ENCODE data around the gene PKD1L1.

The PKD1L1 gene

DNA sequence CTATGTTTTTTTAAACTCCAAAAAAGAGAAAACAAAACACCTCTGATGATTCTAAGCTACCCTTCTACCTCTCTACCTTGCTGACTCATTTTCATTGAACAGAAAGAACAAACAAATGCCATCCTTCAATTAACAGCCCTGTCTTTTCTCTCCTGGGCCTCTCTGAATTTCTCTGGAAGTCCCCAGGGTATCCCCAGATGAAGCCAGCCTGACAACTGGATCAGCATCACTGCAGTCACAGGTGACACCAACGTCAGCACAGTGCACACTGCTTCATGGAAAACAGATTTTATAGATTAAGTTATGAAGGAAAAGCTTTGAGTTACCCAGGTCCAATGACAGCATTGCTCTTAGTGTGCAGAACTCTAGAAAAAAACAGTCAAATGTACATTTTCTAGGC is 25.5 kb upstream of the PKD1L1 start:
- H3K4me1 ChIP-seq: peaks cover 9% of the 10 kb centered on the region
- H3K4me3 ChIP-seq: no peak overlapping the region
- no peaks in the 10 kb centered on the region for H3K9me3 ChIP-seq
- H3K36me3 ChIP-seq (replicated peaks): peaks cover 66% of the 10 kb centered on the region
- no peak for DNase-seq (ENCODE audit: low spot score in 2 of 2)
- in situ Hi-C loops (cut with MboI; ENCODE audit: low sequenced_read_pairs): no loop called here
- no peaks in the 10 kb centered on the region for H3K27me3 ChIP-seq (ENCODE audit: low read depth)

GRCh38 chr7:47970761-47971160 is 22.5 kb upstream of the PKD1L1 start:
- H3K4me1 ChIP-seq: no peaks in the 10 kb centered on the region
- in situ Hi-C loops (cut with MboI; ENCODE audit: low sequenced_read_pairs): no loop called here
- H3K27me3 ChIP-seq (ENCODE audit: low read depth): no peaks in the 10 kb centered on the region
- DNase-seq (ENCODE audit: low spot score in 2 of 2): no peak
- peaks cover 70% of the 10 kb centered on the region for H3K36me3 ChIP-seq (replicated peaks)
- no peak overlapping the region for H3K4me3 ChIP-seq
- no peaks in the 10 kb centered on the region for H3K9me3 ChIP-seq

DNA sequence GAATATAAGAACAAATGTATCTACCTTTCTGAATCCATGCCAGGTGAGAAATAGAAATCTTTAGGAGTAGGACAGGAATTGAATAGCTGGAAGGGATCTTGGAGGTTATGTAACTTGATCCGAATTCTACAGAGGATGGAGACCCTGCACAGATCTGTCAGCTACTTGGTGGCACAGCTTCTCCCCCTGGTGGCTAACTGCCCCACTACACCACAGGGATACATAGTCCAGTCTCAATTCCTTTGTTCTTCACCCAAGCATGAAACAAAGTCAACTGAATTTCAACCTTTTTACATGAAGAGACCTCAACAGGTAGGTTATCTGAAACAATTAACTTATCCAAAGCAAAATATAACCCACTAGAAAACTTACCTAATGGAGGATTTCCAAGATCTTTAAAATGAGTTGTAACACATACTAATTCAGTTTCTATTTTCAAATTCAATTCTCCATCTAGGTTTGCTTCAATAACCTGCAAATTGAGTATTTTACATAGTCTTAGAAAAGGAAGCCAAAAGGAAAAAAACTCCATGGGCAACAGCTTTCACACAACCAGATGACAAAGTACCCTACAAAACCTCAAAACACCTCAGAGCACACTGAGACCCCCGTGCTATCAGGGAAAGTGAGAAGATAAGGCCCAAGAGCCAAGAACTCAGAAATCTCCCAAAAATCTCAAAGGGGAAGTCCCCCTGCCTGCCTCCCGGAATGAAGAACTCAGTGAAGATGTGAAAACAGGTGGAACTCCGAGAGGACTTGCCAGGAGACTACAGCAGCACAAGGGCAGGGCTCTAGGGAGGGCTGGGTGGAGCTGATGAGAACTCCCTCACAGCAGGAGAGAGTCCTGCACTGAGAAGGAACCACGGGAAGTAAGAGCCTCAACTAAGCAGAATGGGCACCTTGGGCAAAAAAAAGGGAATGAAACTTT is 20.8 kb upstream of the PKD1L1 start:
- Histone ChIP-seq H3K9me3 (no peaks in the 10 kb centered on the region), H3K27me3 (ENCODE audit: low read depth) (no peaks in the 10 kb centered on the region), H3K36me3 (replicated peaks) (peaks cover 70% of the 10 kb centered on the region), H3K4me1 (no peaks in the 10 kb centered on the region), H3K4me3 (no peak overlapping the region)
- in situ Hi-C loops (cut with MboI; ENCODE audit: low sequenced_read_pairs): no loop called here
- DNase-seq (ENCODE audit: low spot score in 2 of 2): peak; percentile 67 to 90

- no peak for DNase-seq (ENCODE audit: low spot score in 2 of 2)
- Histone ChIP-seq H3K4me1 (no peaks in the 10 kb centered on the region), H3K4me3 (no peak overlapping the region), H3K9me3 (no peaks in the 10 kb centered on the region), H3K27me3 (ENCODE audit: low read depth) (no peaks in the 10 kb centered on the region), H3K36me3 (replicated peaks) (peaks cover 64% of the 10 kb centered on the region)
- in situ Hi-C loops (cut with MboI; ENCODE audit: low sequenced_read_pairs): no loop called here
These were observed 19.4 kb upstream of the PKD1L1 start for GRCh38 chr7:47967708-47968107.

DNA sequence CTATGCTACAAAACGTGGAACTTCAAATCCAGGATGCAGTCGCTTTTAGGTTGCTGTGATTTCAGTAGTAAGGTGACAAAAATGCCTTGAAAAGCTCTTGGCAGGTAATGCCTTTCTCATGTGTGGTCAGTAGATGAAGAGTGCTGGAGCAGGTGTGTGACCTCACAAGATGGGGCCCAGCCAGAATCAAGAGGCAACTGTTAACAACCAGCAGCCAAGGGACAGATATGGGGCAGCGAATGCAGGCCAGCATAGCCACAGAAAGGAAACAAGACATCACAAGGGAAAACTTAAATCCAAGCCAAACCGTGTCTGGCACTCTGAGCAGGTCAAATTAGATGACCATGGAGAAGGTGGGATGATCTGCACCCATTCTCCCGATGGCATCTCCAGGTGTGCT is 18.9 kb upstream of the PKD1L1 start:
- Histone ChIP-seq H3K9me3 (no peaks in the 10 kb centered on the region), H3K36me3 (replicated peaks) (peaks cover 60% of the 10 kb centered on the region), H3K4me3 (no peak overlapping the region), H3K4me1 (no peaks in the 10 kb centered on the region), H3K27me3 (ENCODE audit: low read depth) (no peaks in the 10 kb centered on the region)
- in situ Hi-C loops (cut with MboI; ENCODE audit: low sequenced_read_pairs): no loop called here
- no peak for DNase-seq (ENCODE audit: low spot score in 2 of 2)

GRCh38 chr7:47965456-47965855 is 17.2 kb upstream of the PKD1L1 start:
- DNase-seq (ENCODE audit: low spot score in 2 of 2): no peak
- in situ Hi-C loops (cut with MboI; ENCODE audit: low sequenced_read_pairs): no loop called here
- no peaks in the 10 kb centered on the region for H3K9me3 ChIP-seq
- H3K27me3 ChIP-seq (ENCODE audit: low read depth): no peaks in the 10 kb centered on the region
- H3K4me1 ChIP-seq: no peaks in the 10 kb centered on the region
- H3K36me3 ChIP-seq (replicated peaks): peaks cover 68% of the 10 kb centered on the region
- no peak overlapping the region for H3K4me3 ChIP-seq

GRCh38 chr7:47962262-47962661 is 14.0 kb upstream of the PKD1L1 start:
- H3K27me3 ChIP-seq (ENCODE audit: low read depth): no peaks in the 10 kb centered on the region
- peaks cover 58% of the 10 kb centered on the region for H3K36me3 ChIP-seq (replicated peaks)
- DNase-seq (ENCODE audit: low spot score in 2 of 2): no peak
- H3K9me3 ChIP-seq: no peaks in the 10 kb centered on the region
- no peaks in the 10 kb centered on the region for H3K4me1 ChIP-seq
- in situ Hi-C loops (cut with MboI; ENCODE audit: low sequenced_read_pairs): no loop called here
- no peak overlapping the region for H3K4me3 ChIP-seq

GRCh38 chr7:47957156-47957555 is 8.9 kb upstream of the PKD1L1 start:
- no peaks in the 10 kb centered on the region for H3K27me3 ChIP-seq (ENCODE audit: low read depth)
- no peaks in the 10 kb centered on the region for H3K4me1 ChIP-seq
- H3K9me3 ChIP-seq: no peaks in the 10 kb centered on the region
- in situ Hi-C loops (cut with MboI; ENCODE audit: low sequenced_read_pairs): no loop called here
- no peak overlapping the region for H3K4me3 ChIP-seq
- H3K36me3 ChIP-seq (replicated peaks): peaks cover 38% of the 10 kb centered on the region
- no peak for DNase-seq (ENCODE audit: low spot score in 2 of 2)

- peaks cover 31% of the 10 kb centered on the region for H3K36me3 ChIP-seq (replicated peaks)
- in situ Hi-C loops (cut with MboI; ENCODE audit: low sequenced_read_pairs): no loop called here
- no peaks in the 10 kb centered on the region for H3K27me3 ChIP-seq (ENCODE audit: low read depth)
- H3K4me1 ChIP-seq: no peaks in the 10 kb centered on the region
- H3K9me3 ChIP-seq: no peaks in the 10 kb centered on the region
- no peak for DNase-seq (ENCODE audit: low spot score in 2 of 2)
- H3K4me3 ChIP-seq: no peak overlapping the region
These were observed 8.0 kb upstream of the PKD1L1 start for GRCh38 chr7:47956220-47956619.

DNA sequence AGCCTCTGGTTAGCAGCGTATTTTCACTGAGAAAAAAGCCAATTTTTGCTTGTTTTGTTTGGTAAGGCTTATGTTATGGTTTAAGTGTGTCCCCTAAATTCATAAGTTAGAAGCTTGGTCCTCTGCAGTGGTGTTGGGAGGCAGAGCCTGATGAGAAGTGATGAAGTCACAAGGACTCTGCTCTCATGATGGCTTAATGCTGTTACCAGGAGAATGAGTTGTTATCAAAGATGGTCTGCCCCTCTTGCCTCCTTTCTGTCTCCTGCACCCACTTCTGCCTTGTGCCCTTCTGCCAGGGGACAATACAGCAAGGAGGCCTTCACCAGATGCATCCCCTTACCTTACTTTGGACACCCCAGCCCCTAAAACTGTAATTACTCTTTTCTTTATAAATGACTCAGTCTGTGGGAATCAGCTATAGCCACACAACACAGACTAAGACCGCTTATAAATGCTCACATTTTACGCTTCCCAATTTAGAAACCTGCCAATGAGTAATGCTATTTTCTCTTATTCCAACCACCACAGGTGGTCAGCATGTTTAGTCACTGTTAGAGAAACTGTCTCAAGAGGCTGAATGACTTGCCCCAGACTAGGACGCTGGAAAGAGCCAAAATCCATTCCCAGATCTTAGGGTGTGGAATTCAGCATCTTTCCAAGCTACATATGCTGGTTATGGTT is 6.1 kb upstream of the PKD1L1 start:
- H3K36me3 ChIP-seq (replicated peaks): peaks cover 23% of the 10 kb centered on the region
- in situ Hi-C loops (cut with MboI; ENCODE audit: low sequenced_read_pairs): no loop called here
- H3K4me3 ChIP-seq: no peak overlapping the region
- no peaks in the 10 kb centered on the region for H3K4me1 ChIP-seq
- no peaks in the 10 kb centered on the region for H3K27me3 ChIP-seq (ENCODE audit: low read depth)
- DNase-seq (ENCODE audit: low spot score in 2 of 2): no peak
- H3K9me3 ChIP-seq: no peaks in the 10 kb centered on the region

- no peak for DNase-seq (ENCODE audit: low spot score in 2 of 2)
These were observed 5.6 kb upstream of the PKD1L1 start for GRCh38 chr7:47953822-47954221.

GRCh38 chr7:47952224-47952623 is 4.0 kb upstream of the PKD1L1 start:
- DNase-seq (ENCODE audit: low spot score in 2 of 2): no peak

More at GRCh38 chr7:47953822-47954221, 5.6 kb upstream of the PKD1L1 start:
- no peaks in the 10 kb centered on the region for H3K9me3 ChIP-seq
- H3K4me3 ChIP-seq: no peak overlapping the region
- in situ Hi-C loops (cut with MboI; ENCODE audit: low sequenced_read_pairs): no loop called here
- H3K4me1 ChIP-seq: no peaks in the 10 kb centered on the region
- H3K27me3 ChIP-seq (ENCODE audit: low read depth): no peaks in the 10 kb centered on the region
- H3K36me3 ChIP-seq (replicated peaks): peaks cover 23% of the 10 kb centered on the region

DNA sequence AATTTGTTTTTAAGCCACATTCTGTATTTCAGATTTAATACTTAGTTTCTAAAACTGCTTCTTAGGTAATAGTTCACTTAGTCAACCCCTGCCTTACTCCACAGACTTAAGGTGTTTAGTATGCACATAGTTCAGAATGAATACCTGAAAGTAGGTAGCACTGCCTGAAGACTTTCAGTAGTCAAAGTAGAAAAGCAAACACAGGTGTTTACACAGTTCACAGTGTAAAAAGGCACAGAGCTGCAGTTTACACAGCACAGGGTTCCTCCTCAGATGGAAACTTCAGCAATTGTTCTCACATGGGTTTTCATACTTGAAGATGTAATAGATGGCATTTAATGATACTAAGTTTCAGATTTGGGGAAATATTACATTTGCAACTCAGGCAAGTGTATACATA is 3.1 kb upstream of the PKD1L1 start:
- H3K27me3 ChIP-seq (ENCODE audit: low read depth): no peaks in the 10 kb centered on the region
- in situ Hi-C loops (cut with MboI; ENCODE audit: low sequenced_read_pairs): no loop called here
- no peak for DNase-seq (ENCODE audit: low spot score in 2 of 2)
- H3K36me3 ChIP-seq (replicated peaks): peaks cover 10% of the 10 kb centered on the region
- H3K9me3 ChIP-seq: no peaks in the 10 kb centered on the region
- no peaks in the 10 kb centered on the region for H3K4me1 ChIP-seq
- no peak overlapping the region for H3K4me3 ChIP-seq

More at GRCh38 chr7:47952224-47952623, 4.0 kb upstream of the PKD1L1 start:
- Histone ChIP-seq H3K4me1 (no peaks in the 10 kb centered on the region), H3K9me3 (no peaks in the 10 kb centered on the region), H3K27me3 (ENCODE audit: low read depth) (no peaks in the 10 kb centered on the region), H3K36me3 (replicated peaks) (peaks cover 19% of the 10 kb centered on the region), H3K4me3 (no peak overlapping the region)
- in situ Hi-C loops (cut with MboI; ENCODE audit: low sequenced_read_pairs): no loop called here

DNA sequence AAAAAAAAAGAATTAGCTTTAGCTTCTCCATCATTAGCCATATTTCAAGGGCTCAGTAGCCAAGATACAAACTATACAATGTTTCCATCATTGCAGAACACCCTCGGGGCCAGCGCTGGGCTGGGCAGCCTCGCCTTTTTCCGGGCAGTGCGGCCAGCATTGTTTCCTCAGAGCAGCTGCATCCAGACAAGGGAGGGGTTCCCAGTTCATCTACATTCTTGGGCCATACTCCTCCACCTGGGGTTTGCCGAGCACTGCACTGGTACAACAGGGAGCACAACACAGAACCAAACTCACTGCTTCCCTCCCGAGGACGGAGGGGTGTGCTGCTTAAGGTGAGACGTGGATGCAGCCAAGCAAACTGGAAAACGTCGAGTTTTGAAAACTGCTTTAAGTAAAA is 2.4 kb upstream of the PKD1L1 start:
- H3K27me3 ChIP-seq (ENCODE audit: low read depth): no peaks in the 10 kb centered on the region
- no peak overlapping the region for H3K4me3 ChIP-seq
- H3K4me1 ChIP-seq: no peaks in the 10 kb centered on the region
- no peaks in the 10 kb centered on the region for H3K9me3 ChIP-seq
- H3K36me3 ChIP-seq (replicated peaks): peaks cover 5% of the 10 kb centered on the region; the same call in 1 of the 2 replicates
- in situ Hi-C loops (cut with MboI; ENCODE audit: low sequenced_read_pairs): no loop called here
- no peak for DNase-seq (ENCODE audit: low spot score in 2 of 2)
